SKM-1 (cell line): ENCODE data around the gene ANKS6.

Experiments used
- DNase-seq: peaks from one replicate; lab custom pipeline; 2025; ENCODE audit not compliant: unreplicated experiment; lab: John Stamatoyannopoulos, UW

Gene ANKS6

GRCh38 chr9:98796364-98797101, at the start of gene ANKS6:
Gene ANKS6, minus strand, starts transcription at chr9:98796555. Its CDS starts 64 bp downstream, at chr9:98796491.
- DNase-seq, result no peak

- no peak for DNase-seq
These were observed 49.7 kb upstream of the ANKS6 start for GRCh38 chr9:98846081-98846480.

DNA sequence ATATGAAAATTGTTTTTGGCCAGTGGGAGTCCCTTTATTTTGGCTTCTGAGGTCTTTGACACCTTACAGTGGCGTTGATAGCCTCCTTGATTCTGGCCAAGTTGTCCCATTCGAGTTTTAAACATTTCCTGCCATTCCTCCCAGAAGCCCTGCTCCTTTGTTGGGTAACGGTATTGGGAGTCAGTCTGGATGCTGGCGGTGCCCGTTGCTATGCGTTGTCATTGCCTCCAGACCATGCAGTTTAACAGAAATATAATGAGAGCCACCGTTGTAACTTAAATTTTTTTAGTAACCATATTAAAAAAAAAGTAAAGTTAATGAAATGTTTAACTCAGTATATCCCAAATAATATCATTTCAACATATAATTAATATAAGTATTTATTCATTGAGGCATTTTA, 46.2 kb upstream of the ANKS6 start:
- DNase-seq, result no peak

- DNase-seq, result no peak
These were observed 43.4 kb upstream of the ANKS6 start for GRCh38 chr9:98839724-98840123.

GRCh38 chr9:98838868-98839565, 42.7 kb upstream of the ANKS6 start:
- no peak for DNase-seq

DNA sequence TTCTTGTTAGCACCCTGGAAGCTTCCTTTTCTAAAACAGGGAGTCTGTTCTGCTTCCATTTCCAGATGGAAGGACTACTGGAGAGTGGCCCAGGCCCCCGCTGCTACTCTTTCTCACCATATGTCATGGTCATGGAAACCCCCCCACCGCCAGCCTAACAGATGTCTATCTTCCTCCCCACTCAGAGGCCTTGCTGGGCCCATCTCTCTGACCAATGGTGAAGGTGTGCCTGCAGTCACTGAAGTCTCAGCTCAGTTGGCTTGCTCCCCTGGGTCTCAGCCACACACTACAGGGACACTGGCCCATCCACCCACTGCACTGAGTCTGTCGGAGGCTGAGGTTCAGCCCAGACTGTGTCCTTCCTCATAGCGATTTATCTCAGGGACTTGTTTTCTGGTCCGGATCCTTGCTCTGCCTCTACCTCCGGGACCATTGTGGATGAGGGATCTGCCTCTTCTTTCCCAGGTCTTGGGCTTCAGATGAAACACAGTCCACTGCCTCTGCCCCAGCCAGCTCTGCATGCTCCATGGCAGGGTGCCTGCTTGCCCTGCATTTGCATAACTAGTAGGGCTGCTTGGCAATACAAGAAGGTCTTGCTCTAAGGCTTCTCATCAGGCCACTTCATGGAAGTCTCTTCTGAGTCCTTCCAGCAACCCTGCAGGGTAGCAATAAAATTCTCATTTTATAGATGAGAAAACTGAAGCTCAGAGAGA, 42.0 kb upstream of the ANKS6 start:
- DNase-seq, result no peak

DNA sequence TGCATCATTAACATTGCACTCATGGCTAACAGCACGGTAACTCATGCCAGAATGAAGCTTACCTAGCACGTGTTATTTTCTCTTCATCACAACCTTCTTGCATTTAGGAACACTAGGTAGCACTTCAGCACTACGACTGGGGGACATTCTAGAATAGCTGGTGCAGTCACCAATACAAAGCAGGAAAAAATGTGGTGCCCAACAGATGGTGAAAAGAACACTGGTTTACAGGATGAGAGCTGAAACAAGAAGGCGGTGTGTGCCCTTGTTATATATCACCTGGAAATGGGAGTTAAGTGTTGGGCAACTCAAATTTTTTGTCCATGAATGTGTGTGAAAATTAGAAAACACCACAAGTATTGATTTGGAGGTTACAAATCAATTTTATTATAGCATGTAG, 41.2 kb upstream of the ANKS6 start:
- DNase-seq, result no peak

- no peak for DNase-seq
These were observed 39.9 kb upstream of the ANKS6 start for GRCh38 chr9:98836206-98836605.

DNA sequence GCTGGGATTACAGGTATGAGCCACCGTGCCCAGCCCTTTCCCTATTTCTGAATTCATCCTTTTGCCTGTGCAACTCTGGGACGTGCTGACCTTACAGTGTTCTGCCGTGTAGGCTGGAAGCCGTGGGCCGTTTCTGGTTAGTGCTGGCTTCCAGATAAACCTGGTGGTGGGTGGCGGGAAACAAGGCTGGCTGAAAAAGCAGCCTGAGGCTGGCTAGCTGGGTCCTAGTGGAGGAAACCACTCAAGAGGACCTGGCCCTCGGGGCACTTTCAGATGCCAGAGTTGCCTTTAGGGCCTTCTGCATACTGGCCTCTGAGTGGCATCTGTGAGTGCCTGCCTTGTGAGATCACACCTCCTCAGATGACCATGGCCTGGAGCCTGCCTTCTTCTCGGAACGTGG, 38.0 kb upstream of the ANKS6 start:
- DNase-seq, result no peak

- DNase-seq, result no peak
These were observed 37.0 kb upstream of the ANKS6 start for GRCh38 chr9:98833090-98833956.

DNA sequence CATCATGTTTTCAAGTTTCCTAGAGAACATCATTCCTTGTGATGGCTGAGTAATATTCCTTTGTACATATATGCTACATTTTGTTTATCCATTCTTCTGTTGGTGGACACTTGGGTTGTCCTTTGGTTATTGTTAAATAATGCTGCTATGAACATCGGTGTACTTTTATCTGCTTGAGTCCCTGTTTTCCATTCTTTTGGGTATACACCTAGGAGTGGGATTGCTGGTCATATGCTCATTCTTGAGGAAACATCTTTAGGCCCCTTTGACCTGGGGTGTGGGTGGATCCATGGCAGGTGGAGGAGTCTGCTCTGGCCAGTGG, 36.4 kb upstream of the ANKS6 start:
- no peak for DNase-seq

GRCh38 chr9:98831696-98832095, 35.3 kb upstream of the ANKS6 start:
- no peak for DNase-seq

DNA sequence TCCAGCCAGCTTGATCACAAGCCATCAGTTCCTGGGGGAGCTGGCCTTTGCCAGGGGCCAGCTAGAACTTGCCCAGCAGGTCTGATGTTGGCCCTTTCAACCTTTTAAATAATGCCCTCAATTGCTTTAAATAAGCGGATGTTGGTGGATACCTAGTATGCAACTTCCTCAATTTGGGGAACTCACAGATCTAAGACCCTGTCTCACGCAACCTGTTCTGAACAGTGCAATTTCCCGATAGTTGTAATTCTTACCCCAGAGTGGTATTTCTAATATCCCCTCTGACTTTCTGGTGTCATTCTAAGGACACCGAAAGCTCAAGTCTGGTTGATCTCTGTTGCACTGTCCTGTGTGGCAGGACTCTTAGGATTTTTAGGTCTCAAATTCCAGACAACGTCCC, 34.2 kb upstream of the ANKS6 start:
- DNase-seq, result no peak

- DNase-seq, result no peak
These were observed 33.4 kb upstream of the ANKS6 start for GRCh38 chr9:98829766-98830165.

DNA sequence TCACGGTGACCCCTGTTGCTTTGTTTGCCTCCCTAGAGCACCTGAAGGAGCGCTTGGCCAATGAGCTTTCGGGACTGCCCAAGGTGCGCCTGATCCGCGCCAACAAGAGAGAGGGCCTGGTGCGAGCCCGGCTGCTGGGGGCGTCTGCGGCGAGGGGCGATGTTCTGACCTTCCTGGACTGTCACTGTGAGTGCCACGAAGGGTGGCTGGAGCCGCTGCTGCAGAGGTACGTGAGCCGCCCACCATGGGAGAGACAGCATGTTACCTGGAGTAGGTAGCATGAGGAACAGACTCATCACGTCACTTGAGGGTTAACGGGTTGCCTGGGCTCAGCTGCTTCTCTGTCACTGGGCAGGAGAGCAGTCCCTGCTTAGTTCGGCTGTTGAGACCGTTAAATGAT, 30.4 kb upstream of the ANKS6 start:
- no peak for DNase-seq

- DNase-seq, result no peak
These were observed 29.1 kb upstream of the ANKS6 start for GRCh38 chr9:98825414-98825813.

- no peak for DNase-seq
These were observed 27.4 kb upstream of the ANKS6 start for GRCh38 chr9:98823666-98824334.

GRCh38 chr9:98822661-98823060, 26.3 kb upstream of the ANKS6 start:
- DNase-seq, result no peak

GRCh38 chr9:98821831-98822230, 25.5 kb upstream of the ANKS6 start:
- DNase-seq, result no peak

- DNase-seq, result no peak
These were observed 22.9 kb upstream of the ANKS6 start for GRCh38 chr9:98819231-98819630.

- no peak for DNase-seq
These were observed 22.4 kb upstream of the ANKS6 start for GRCh38 chr9:98818764-98819163.
